ENCODE measurements around the gene RBM19.

- TF ChIP-seq CTCF (IDR thresholded peaks at IDR 0.05) (no peak), EP300 (IDR thresholded peaks at IDR 0.05) (no peak)
Measured at GRCh38 chr12:113917393-113917792, 48.7 kb downstream of the RBM19 start.
